SK-N-MC (cell line): ENCODE data around the gene RNFT2.

Source experiments
- EZH2 ChIP-seq: fragments of 200-600 bp; sonication (generic); IDR thresholded peaks from one replicate; pipeline ENCODE4 v1.6.1; 2017; ENCODE audit warnings: antibody characterized with exemption
- POLR2AphosphoS5 ChIP-seq: IDR thresholded peaks from 2 replicates; pipeline ENCODE4 v1.6.1; 2012; ENCODE audit warnings: mild to moderate bottlenecking, low read depth, low read length, borderline replicate concordance

DNA sequence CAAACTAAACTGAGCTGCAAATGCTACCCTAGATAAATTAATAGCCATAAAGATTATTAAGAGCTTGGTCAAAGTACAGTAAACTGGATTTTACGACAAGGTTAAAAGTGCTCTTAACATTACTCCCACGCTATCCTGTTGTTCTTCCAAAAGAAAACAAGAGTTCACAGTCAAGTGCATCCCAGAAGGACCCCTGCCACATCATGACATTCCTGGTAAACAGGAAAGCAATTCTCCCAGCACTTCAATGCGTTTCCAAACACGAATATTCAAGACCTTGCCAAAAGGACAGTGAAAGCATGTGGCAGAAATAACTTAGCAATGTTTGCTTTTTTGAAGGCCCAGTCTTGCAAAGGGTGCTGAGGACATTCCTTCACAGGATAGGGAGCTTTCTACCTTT, 11.4 kb upstream of the RNFT2 start:
- TF ChIP-seq POLR2AphosphoS5 (no peak), EZH2 (no peak)
